H1 (cell line): ENCODE data around the gene CFAP54. TPM values are rescaled to one million over a fixed set of nuclear protein-coding genes. Genes with fewer than 3 reads are reported as not detected.
"Not testable (repeated sequence)": the region's sequence is repeated elsewhere in the genome, so short reads cannot be mapped to it uniquely, and the experiment has no call there.

ENCODE experiments used
- CTCF ChIA-PET: fragments of 300-600 bp; sonication (Branson Sonifier 250); formaldehyde crosslinking; loops from one replicate; lab custom pipeline; 2021; ENCODE audit not compliant: partially characterized antibody; lab: Charles Lee
- POLR2A ChIA-PET: fragments of 300-600 bp; sonication (Branson Sonifier 250); formaldehyde crosslinking; loops from one replicate; lab custom pipeline; 2021; ENCODE audit warnings: inconsistent platforms; ENCODE audit not compliant: partially characterized antibody; lab: Charles Lee
- DNase-seq, 2 experiments: peaks; one replicate each; pipeline versions ENCODE4 v3.0.0 to v3.0.0-alpha.2; 2010 to 2022; ENCODE audit warnings: low spot score in 2 of 2, low read depth in 1 of 2, mixed read lengths in 1 of 2
- FAIRE-seq: peaks from 2 replicates; lab custom pipeline; 2011; peaks lifted over from hg19 to GRCh38; lab: Jason Lieb, UNC
- H2AFZ ChIP-seq: 2 replicates; pipeline ENCODE4 v1.8.1; 2012; ENCODE audit warnings: low read length, inconsistent platforms
- H2AK5ac ChIP-seq: 2 replicates; pipeline ENCODE4 v1.6.1; 2013; ENCODE audit warnings: low read depth, low read length
- H2BK120ac ChIP-seq: replicated peaks from 2 replicates; pipeline ENCODE3; 2013; ENCODE audit warnings: low read depth, low read length, inconsistent platforms
- H2BK12ac ChIP-seq: 2 replicates; pipeline ENCODE4 v1.6.1; 2013; ENCODE audit warnings: low read depth, low read length
- H2BK15ac ChIP-seq: 2 replicates; pipeline ENCODE4 v1.6.1; 2013; ENCODE audit warnings: low read length
- H2BK20ac ChIP-seq: 2 replicates; pipeline ENCODE4 v1.6.1; 2013; ENCODE audit warnings: low read length
- H2BK5ac ChIP-seq: 2 replicates; pipeline ENCODE4 v1.6.1; 2013; ENCODE audit warnings: low read depth, low read length
- H3K14ac ChIP-seq: 2 replicates; pipeline ENCODE4 v1.6.1; 2013; ENCODE audit warnings: inconsistent platforms; ENCODE audit not compliant: insufficient read length
- H3K18ac ChIP-seq: 2 replicates; pipeline ENCODE4 v1.6.1; 2013; ENCODE audit warnings: low read length; ENCODE audit errors: extremely low read depth
- H3K23ac ChIP-seq: 2 replicates; pipeline ENCODE4 v1.6.1; 2013; ENCODE audit warnings: inconsistent platforms; ENCODE audit not compliant: insufficient read length
- H3K23me2 ChIP-seq: 2 replicates; pipeline ENCODE4 v1.6.1; 2013; ENCODE audit warnings: low read depth, low read length
- H3K27ac ChIP-seq: 2 replicates; pipeline ENCODE4 v1.6.1; 2011; ENCODE audit warnings: low read depth, low read length, inconsistent platforms
- H3K27me3 ChIP-seq, 4 experiments: replicated peaks in 1 of 4; 1 replicate in 1 of 4; 2 replicates in 3 of 4; pipeline versions ENCODE4 v1.6.1 to v1.8.1; 2011 to 2013; ENCODE audit warnings: low read length in 3 of 4, mild to moderate bottlenecking in 3 of 4, inconsistent platforms in 2 of 4, mixed read lengths in 2 of 4, moderate library complexity in 1 of 4; ENCODE audit not compliant: control insufficient read depth in 3 of 4, insufficient read depth in 3 of 4; ENCODE audit errors: extremely low read depth in 1 of 4
- H3K36me3 ChIP-seq, 4 experiments: 2 replicates each; pipeline versions ENCODE4 v1.6.1 to v1.8.1; 2011 to 2013; ENCODE audit warnings: mild to moderate bottlenecking in 4 of 4, low read length in 3 of 4, moderate library complexity in 2 of 4, control low read depth in 1 of 4, inconsistent platforms in 1 of 4; ENCODE audit not compliant: insufficient read depth in 4 of 4, control insufficient read depth in 2 of 4
- H3K4ac ChIP-seq: replicated peaks from 2 replicates; pipeline ENCODE3; 2013; ENCODE audit warnings: low read length, low read depth, mixed read lengths, inconsistent platforms; ENCODE audit not compliant: insufficient read length
- H3K4me1 ChIP-seq, 4 experiments: replicated peaks in 1 of 4; 1 replicate in 1 of 4; 2 replicates in 3 of 4; pipeline versions ENCODE4 v1.6.1 to v1.8.1; 2011 to 2013; ENCODE audit warnings: low read length in 3 of 4, inconsistent platforms in 2 of 4, mixed read lengths in 1 of 4; ENCODE audit not compliant: insufficient read depth in 4 of 4, control insufficient read depth in 3 of 4
- H3K4me2 ChIP-seq, 2 experiments: 2 replicates each; pipeline versions ENCODE4 v1.6.1 to v1.8.1; 2011 to 2013; ENCODE audit warnings: low read depth in 2 of 2, low read length in 2 of 2, control low read depth in 1 of 2, inconsistent platforms in 1 of 2, mild to moderate bottlenecking in 1 of 2; ENCODE audit not compliant: insufficient read depth in 1 of 2
- H3K4me3 ChIP-seq, 4 experiments: fragments of 200-600, 300-600 bp in 1 of 4; sonication (generic), shearing (Covaris generic), sonication (Bioruptor Twin) in 1 of 4; 2 replicates each; pipeline versions ENCODE4 v1.5.1 to v1.8.1; 2011 to 2016; ENCODE audit warnings: low read length in 4 of 4, low read depth in 3 of 4, control low read depth in 2 of 4, inconsistent platforms in 2 of 4, mild to moderate bottlenecking in 2 of 4, mixed read lengths in 1 of 4, moderate library complexity in 1 of 4; ENCODE audit not compliant: insufficient read depth in 2 of 4; ENCODE audit errors: extremely low read depth in 1 of 4
- H3K56ac ChIP-seq: replicated peaks from 2 replicates; pipeline ENCODE3; 2013; ENCODE audit warnings: low read depth, mild to moderate bottlenecking, mixed read lengths, low read length, inconsistent platforms; ENCODE audit not compliant: insufficient read length
- H3K79me1 ChIP-seq: 2 replicates; pipeline ENCODE4 v1.6.1; 2013; ENCODE audit warnings: low read depth, low read length, control low read depth
- H3K79me2 ChIP-seq, 2 experiments: 2 replicates each; pipeline versions ENCODE4 v1.6.1 to v1.8.1; 2012 to 2013; ENCODE audit warnings: low read length in 2 of 2, mild to moderate bottlenecking in 2 of 2, inconsistent platforms in 1 of 2; ENCODE audit not compliant: insufficient read depth in 2 of 2, control insufficient read depth in 1 of 2
- H3K9ac ChIP-seq, 4 experiments: replicated peaks in 1 of 4; 1 replicate in 1 of 4; 2 replicates in 3 of 4; pipeline versions ENCODE4 v1.6.1 to v1.8.1; 2011 to 2013; ENCODE audit warnings: low read depth in 3 of 4, low read length in 3 of 4, control low read depth in 2 of 4, mild to moderate bottlenecking in 2 of 4, moderate library complexity in 2 of 4, inconsistent platforms in 1 of 4; ENCODE audit errors: extremely low read depth in 1 of 4
- H3K9me3 ChIP-seq, 2 experiments: 2 replicates each; pipeline versions ENCODE4 v1.6.1 to v1.8.1; 2012 to 2013; ENCODE audit warnings: mild to moderate bottlenecking in 2 of 2, moderate library complexity in 2 of 2, control low read depth in 1 of 2, inconsistent platforms in 1 of 2, low read depth in 1 of 2, low read length in 1 of 2, mixed read lengths in 1 of 2; ENCODE audit not compliant: insufficient read depth in 2 of 2
- H4K20me1 ChIP-seq, 2 experiments: replicated peaks in 1 of 2; 2 replicates each; pipeline versions ENCODE3 to v1.8.1; 2011 to 2013; ENCODE audit warnings: inconsistent platforms in 2 of 2, low read length in 2 of 2, mild to moderate bottlenecking in 1 of 2; ENCODE audit not compliant: insufficient read depth in 2 of 2, control insufficient read depth in 1 of 2
- H4K5ac ChIP-seq: 2 replicates; pipeline ENCODE4 v1.6.1; 2013; ENCODE audit warnings: low read length, low read depth, mixed read lengths, inconsistent platforms; ENCODE audit not compliant: insufficient read length
- H4K8ac ChIP-seq: 2 replicates; pipeline ENCODE4 v1.8.0; 2013; ENCODE audit warnings: mild to moderate bottlenecking, moderate library complexity, low read length, inconsistent platforms; ENCODE audit not compliant: insufficient read depth; ENCODE audit errors: extremely low read depth
- H4K91ac ChIP-seq: replicated peaks from 2 replicates; pipeline ENCODE3; 2013; ENCODE audit warnings: low read length, mixed read lengths, inconsistent platforms; ENCODE audit not compliant: insufficient read length
- WGBS, 2 experiments: shearing (Covaris generic) in 1 of 2; methylation state at CpG; one replicate each; pipeline versions ENCODE4 v1.1.6 to v1.1.7; 2013 to 2015; ENCODE audit warnings: low lambda C conversion rate in 2 of 2, mixed read lengths in 2 of 2, inconsistent platforms in 1 of 2, low coverage in 1 of 2, missing lambda C conversion rate in 1 of 2; ENCODE audit not compliant: insufficient replicate concordance in 2 of 2, insufficient coverage in 1 of 2, insufficient read length in 1 of 2; ENCODE audit errors: extremely low coverage in 1 of 2, missing lambda C conversion rate in 1 of 2; 5-methylcytosine and 5-hydroxymethylcytosine counted together
- polyA plus RNA-seq, 7 experiments: library from polyadenylated mRNA; depleted of rRNA in 3 of 7; stranded (reverse) in 5 of 7; unstranded in 2 of 7; fragments of >200 nt in 5 of 7; fragments of 200-250 nt in 2 of 7; gene quantifications; 1 replicate in 5 of 7; 2 replicates in 1 of 7; 4 replicates in 1 of 7; pipeline versions ENCODE4 v1.2.1 to v1.2.3, GENCODE V29; 2011 to 2013; ENCODE audit warnings: missing spikeins in 2 of 7, mixed read lengths in 2 of 7
- total RNA-seq: library from RNA; stranded (reverse); fragmentation: NEBNext Ultra II Directional; extraction: Animal tissue kit (Norgen Biotek cat#: 25700); gene quantifications from 2 replicates; pipeline ENCODE4 v1.2.1, GENCODE V29; 2021

The CFAP54 gene
- total and polyA plus RNA-seq, 2 of the 8 experiments (the other 6 are each of a cell fraction or from before 2014, with no cell fraction given), result 0.17 to 0.33 TPM

DNA sequence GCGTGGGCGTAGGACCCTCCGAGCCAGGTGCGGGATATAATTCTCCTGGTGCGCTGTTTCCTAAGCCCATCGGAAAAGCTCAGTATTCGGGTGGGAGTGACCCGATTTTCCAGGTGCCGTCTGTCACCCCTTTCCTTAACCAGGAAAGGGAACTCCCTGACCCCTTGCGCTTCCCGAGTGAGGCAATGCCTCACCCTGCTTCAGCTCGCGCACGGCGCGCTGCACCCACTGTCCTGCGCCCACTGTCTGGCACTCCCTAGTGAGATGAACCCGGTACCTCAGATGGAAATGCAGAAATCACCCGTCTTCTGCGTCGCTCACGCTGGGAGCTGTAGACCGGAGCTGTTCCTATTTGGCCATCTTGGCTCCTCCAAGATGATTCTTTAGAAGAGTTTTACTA lies 240.1 kb downstream of the CFAP54 start:
- H2BK20ac ChIP-seq, FAIRE-seq, H3K36me3 ChIP-seq, H2AK5ac ChIP-seq, H3K27ac ChIP-seq, H3K4ac ChIP-seq, H2BK12ac ChIP-seq, H3K79me2 ChIP-seq, H4K8ac ChIP-seq, H2BK120ac ChIP-seq, POLR2A ChIA-PET, H4K5ac ChIP-seq, H3K79me1 ChIP-seq, H3K56ac ChIP-seq, H3K4me1 ChIP-seq, H3K9me3 ChIP-seq, H2BK5ac ChIP-seq, H3K14ac ChIP-seq, H3K23me2 ChIP-seq, H4K91ac ChIP-seq, H2BK15ac ChIP-seq, H4K20me1 ChIP-seq, H3K18ac ChIP-seq, H3K23ac ChIP-seq, H3K27me3 ChIP-seq, H3K9ac ChIP-seq: not testable (repeated sequence)
- peak overlapping the region; percentile 32; the same call in 1 of the 2 replicates for H2AFZ ChIP-seq
- H3K4me2 ChIP-seq, result peak overlapping the region in 1 of 2 experiments; percentile 24; a peak in 1 of 4 replicates
- peak overlapping the region in 1 of 4 experiments; percentile 23; a peak in 1 of 8 replicates for H3K4me3 ChIP-seq
- DNase-seq, result peak in 1 of 2 experiments; percentile 55
- CTCF ChIA-PET, result interaction anchor here (1.3 kb wide), 1 partner anchor 150 kb away, joined by 3 read pairs; no protein-coding TSS in a partner anchor
- 80% methylated on average over 23 of the region's 23 CpGs; no CpG with 5 or more reads in 1 of the 2 experiments for WGBS, 2 experiments
